Measurements from ENCODE around the gene PPFIA1.

- no peak for TF ChIP-seq CTCF (IDR thresholded peaks at IDR 0.05; ENCODE audit: insufficient read depth, low read length)
- TF ChIP-seq POLR2AphosphoS5 (IDR thresholded peaks at IDR 0.05; ENCODE audit: low read depth), result no peak
These were observed 73.1 kb downstream of the PPFIA1 start for GRCh38 chr11:70343636-70344035.

Measured in HL-60 (cell line).